ENCODE measurements around the gene TRAF3. TPM values are rescaled to one million over a fixed set of nuclear protein-coding genes. Genes with fewer than 3 reads are reported as not detected.

TRAF3 gene
- total RNA-seq, 1 experiment from 2014 or later: 37.6 TPM

- ChIA-PET CTCF (no interaction called here), POLR2A (no interaction called here)
- Histone ChIP-seq H3K27ac (ENCODE audit: low read length) (no peak overlapping the region), H3K4me3 (ENCODE audit: low read depth in 2 of 2, low read length in 2 of 2) (no peak overlapping the region), H3K36me3 (ENCODE audit: control insufficient read depth, insufficient read depth, low read length) (0 out of 2 replicates have a peak, but pooled peaks cover 2% of the 10 kb centered on the region), H3K27me3 (ENCODE audit: control insufficient read depth, insufficient read depth, low read length) (no peaks in the 10 kb centered on the region), H3K9me3 (ENCODE audit: control insufficient read depth, insufficient read depth, low read depth, low read length) (no peaks in the 10 kb centered on the region), H3K4me1 (ENCODE audit: control insufficient read depth, insufficient read depth, low read length) (no peaks in the 10 kb centered on the region)
- in situ Hi-C loops (cut with HindIII; ENCODE audit: low pct_unique_long_range_greater_than_20kb, low sequenced_read_pairs) (no loop called here), intact Hi-C loops (cut with micrococcal nuclease; ENCODE audit: unreplicated experiment) (no loop called here)
- no TSS peak for BruUV-seq (replicated peaks)
- no peak for DNase-seq (ENCODE audit: low read depth, low spot score)
- ATAC-seq: no peak
- TF ChIP-seq POLR2AphosphoS5 (IDR thresholded peaks at IDR 0.05; ENCODE audit: low read depth, low read length): no peak
- TF ChIP-seq REST (IDR thresholded peaks at IDR 0.05; ENCODE audit: insufficient read depth in 1 of 2, low read depth in 2 of 2, low read length in 1 of 2): no peak
- TF ChIP-seq CTCF (IDR thresholded peaks at IDR 0.05): no peak
- no peak for TF ChIP-seq SIN3A (IDR thresholded peaks at IDR 0.05; ENCODE audit: borderline replicate concordance, insufficient read depth, low read depth, low read length)
- no peak for TF ChIP-seq TCF7L2 (IDR thresholded peaks at IDR 0.05; ENCODE audit: low read depth, low read length)
Observed at GRCh38 chr14:102940729-102941362, 163.6 kb downstream of the TRAF3 start.

GRCh38 chr14:102941419-102942011 is 164.3 kb downstream of the TRAF3 start:
- ChIA-PET CTCF (no interaction called here), POLR2A (no interaction called here)
- Histone ChIP-seq H3K4me3 (ENCODE audit: low read depth in 2 of 2, low read length in 2 of 2) (no peak overlapping the region), H3K4me1 (ENCODE audit: control insufficient read depth, insufficient read depth, low read length) (no peaks in the 10 kb centered on the region), H3K27ac (ENCODE audit: low read length) (no peak overlapping the region), H3K9me3 (ENCODE audit: control insufficient read depth, insufficient read depth, low read depth, low read length) (no peaks in the 10 kb centered on the region), H3K27me3 (ENCODE audit: control insufficient read depth, insufficient read depth, low read length) (no peaks in the 10 kb centered on the region), H3K36me3 (ENCODE audit: control insufficient read depth, insufficient read depth, low read length) (0 out of 2 replicates have a peak, but pooled peaks cover 2% of the 10 kb centered on the region)
- intact Hi-C loops (cut with micrococcal nuclease; ENCODE audit: unreplicated experiment) (no loop called here), in situ Hi-C loops (cut with HindIII; ENCODE audit: low pct_unique_long_range_greater_than_20kb, low sequenced_read_pairs) (no loop called here)
- no peak for ATAC-seq
- no peak for DNase-seq (ENCODE audit: low read depth, low spot score)
- TF ChIP-seq REST (IDR thresholded peaks at IDR 0.05; ENCODE audit: insufficient read depth in 1 of 2, low read depth in 2 of 2, low read length in 1 of 2): no peak
- TF ChIP-seq SIN3A (IDR thresholded peaks at IDR 0.05; ENCODE audit: borderline replicate concordance, insufficient read depth, low read depth, low read length): no peak
- TF ChIP-seq CTCF (IDR thresholded peaks at IDR 0.05): no peak
- no TSS peak for BruUV-seq (replicated peaks)

Data from Panc1 (cell line).